Activated T-helper 1 cell treated with Interleukin-2 at 50 U/mL for 16 hours (primary cell): ENCODE data around the gene BLOC1S3.

ENCODE experiments used
- DNase-seq: peaks from one replicate; pipeline ENCODE4 v3.0.0-alpha.2; 2020; ENCODE audit warnings: low read depth

The BLOC1S3 gene

GRCh38 chr19:45178262-45179071, at the start of gene BLOC1S3:
Gene BLOC1S3 (plus strand): TSS chr19:45178784. CDS start chr19:45179297, 513 bp downstream.
- DNase-seq, result peak; percentile 99

DNA sequence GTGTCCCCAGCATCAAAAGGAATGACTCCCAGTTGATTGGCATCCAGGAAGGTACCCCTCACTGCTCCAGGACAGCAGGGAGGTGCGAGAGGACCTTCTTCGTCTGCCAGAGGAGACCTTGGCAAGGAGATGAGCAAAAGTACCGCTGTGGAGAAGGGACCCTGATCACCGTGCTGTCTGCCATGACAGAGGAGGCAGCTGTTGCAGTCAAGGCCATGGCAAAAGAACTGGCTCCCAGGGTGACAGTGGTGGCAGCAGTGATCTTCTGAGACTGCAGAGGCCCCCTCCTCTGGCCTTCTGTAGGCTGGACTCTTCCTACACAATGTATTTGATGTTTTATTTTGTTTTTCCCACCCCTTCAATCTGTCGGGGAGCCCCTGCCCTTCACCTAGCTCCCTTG, 49.8 kb upstream of the BLOC1S3 start:
- DNase-seq, result no peak

DNA sequence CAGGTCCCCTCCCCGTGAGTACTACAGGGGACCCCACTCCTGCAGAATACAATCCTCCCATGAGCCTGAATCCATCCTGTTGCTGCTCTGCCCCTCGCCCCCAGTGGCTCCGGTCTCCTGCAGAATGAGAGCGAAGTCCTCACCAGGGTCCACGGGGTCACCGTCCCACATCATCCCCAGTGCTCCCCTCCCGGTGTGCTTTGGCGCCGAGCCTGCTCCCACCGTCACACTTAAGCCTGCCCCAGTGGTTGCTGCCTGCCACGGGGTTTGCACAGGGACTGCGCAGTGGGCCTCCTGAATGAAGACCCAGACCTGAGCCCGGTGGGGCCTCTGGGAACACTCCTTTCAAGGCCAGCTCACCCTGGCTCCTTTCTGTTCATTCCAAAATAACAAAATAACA, 48.3 kb upstream of the BLOC1S3 start:
- no peak for DNase-seq

- DNase-seq, result no peak
Measured at GRCh38 chr19:45130888-45131615, 47.5 kb upstream of the BLOC1S3 start.

DNA sequence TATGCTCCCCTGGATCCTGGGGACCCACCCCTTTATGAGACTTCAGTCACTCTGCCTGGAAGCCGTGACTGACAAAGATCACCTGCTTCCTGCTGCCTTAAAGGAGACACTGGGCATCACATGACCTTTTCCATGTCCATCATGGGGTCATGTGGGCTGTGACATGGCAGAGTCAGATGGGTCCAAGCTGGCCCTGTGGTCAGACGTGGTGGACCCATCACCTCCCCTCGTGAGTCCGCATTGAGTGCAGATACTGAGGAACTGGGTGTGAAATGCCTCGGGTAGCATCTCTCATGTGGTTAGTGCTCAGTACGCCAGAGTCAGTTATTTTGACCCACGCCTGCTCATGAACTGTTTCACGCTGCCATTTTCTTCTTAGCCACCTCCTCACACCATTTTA, 44.9 kb upstream of the BLOC1S3 start:
- DNase-seq, result no peak

GRCh38 chr19:45135176-45135885, 43.3 kb upstream of the BLOC1S3 start:
- no peak for DNase-seq

DNA sequence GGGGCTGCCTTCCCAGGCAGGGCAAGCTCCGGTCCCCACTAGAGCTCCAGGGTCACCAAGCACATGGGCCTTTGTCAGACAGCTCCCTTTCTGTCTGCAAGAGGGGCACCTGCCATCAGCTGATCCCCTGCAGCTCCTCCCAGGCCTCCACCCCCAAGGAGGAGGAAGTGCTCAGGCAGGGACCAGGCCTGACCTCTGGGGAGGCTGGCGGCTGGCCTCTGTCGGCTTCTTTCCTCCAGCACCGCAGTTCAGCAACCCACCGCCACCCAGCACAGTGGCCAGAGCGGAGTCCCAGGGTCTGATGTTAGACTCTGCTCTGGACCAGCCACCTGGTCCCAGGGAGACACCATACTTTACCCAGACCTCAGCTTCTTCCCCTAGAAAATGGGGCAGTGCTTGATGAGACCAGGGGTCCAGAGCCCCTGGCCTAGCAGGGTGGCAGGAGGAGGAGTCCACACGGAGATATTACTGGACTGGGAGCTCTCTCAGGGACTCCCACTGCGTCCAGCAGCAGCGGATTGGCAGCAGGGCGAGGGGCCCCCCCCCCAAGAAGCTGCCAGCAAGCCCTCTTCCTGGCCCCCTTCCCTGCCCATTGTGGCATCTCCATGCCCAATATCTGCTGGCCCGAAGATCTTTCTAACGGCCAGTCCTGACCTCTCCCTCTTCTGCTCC, 41.9 kb upstream of the BLOC1S3 start:
- no peak for DNase-seq

- DNase-seq, result no peak
Measured at GRCh38 chr19:45137179-45137761, 41.3 kb upstream of the BLOC1S3 start.

GRCh38 chr19:45138303-45138751, 40.3 kb upstream of the BLOC1S3 start:
- DNase-seq, result no peak

DNA sequence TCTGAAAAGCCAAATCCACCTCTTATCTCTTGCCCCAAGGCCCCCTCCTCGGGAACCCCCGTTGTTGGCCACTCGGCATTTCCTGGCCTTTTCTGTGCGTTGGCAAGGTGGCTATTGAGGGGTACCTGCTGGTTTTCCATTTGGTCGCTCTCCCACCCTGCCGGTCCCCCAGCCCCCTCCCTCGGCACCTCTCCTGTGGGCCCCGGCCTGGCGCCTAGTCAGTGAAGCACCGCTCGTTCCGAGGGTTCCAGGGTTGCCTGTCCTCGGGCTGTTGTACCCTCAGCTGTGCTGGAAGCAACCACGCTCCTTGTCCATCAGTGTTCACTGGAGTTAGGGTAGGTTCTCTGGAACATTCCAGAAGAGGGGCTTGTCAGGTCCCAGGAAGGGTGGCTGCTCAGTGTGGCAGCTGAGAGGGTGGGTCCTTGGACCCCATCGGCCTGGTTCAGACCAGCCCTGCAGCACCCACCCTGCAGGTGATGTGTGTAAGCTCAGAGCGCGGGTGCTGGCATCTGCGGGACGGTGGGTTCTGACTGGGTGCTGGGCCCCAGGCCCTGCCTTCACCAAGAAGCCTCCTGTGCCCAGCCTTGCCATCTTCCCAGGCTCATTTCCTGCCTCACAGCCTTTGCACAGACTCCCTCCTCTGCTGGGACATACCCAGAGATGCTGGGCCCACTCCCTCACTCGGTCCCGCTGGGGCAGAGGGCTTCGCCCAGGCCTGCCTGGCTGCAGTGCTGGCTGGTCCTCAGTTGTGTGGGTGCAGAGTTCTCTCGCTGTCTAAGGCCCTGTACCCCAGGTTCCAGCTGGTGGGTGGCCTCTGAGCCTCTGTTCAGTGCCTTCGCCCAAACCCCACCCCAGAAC, 39.1 kb upstream of the BLOC1S3 start:
- no peak for DNase-seq

GRCh38 chr19:45140144-45140503, 38.5 kb upstream of the BLOC1S3 start:
- no peak for DNase-seq

- no peak for DNase-seq
Measured at GRCh38 chr19:45140533-45140932, 38.1 kb upstream of the BLOC1S3 start.

DNA sequence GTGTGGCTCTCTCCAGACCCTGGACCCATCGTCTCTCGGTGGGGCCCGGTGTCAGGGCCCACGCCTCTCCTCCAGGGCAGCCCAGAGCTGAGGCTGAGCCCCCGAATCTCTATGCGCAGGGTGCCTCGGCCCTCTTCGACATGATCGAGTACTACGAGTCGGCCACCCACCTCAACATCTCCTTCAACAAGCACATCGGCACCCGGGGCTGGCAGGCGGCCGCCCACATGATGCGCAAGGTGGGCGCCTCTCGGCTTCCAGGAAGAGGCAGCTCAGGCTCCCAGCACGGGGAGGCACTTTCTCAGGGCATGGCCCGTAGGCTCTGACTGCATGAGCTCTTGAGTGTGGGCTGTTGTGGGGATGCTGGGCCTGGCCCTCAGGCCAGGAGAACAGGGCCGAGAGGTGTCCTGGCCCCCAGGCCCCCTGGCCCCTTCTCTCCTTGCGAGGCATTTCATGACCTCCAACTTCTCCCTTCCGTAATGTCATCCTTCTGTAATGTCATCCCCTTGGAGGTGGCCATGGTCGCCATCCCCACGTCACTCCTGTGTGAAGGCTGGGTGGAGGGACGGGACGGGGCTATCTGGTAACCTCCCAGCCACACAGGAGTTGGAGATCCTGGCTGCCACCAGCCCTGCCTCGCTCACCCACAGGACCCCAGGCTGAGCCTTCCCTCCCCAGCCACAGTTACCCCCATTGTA, 37.2 kb upstream of the BLOC1S3 start:
- no peak for DNase-seq

DNA sequence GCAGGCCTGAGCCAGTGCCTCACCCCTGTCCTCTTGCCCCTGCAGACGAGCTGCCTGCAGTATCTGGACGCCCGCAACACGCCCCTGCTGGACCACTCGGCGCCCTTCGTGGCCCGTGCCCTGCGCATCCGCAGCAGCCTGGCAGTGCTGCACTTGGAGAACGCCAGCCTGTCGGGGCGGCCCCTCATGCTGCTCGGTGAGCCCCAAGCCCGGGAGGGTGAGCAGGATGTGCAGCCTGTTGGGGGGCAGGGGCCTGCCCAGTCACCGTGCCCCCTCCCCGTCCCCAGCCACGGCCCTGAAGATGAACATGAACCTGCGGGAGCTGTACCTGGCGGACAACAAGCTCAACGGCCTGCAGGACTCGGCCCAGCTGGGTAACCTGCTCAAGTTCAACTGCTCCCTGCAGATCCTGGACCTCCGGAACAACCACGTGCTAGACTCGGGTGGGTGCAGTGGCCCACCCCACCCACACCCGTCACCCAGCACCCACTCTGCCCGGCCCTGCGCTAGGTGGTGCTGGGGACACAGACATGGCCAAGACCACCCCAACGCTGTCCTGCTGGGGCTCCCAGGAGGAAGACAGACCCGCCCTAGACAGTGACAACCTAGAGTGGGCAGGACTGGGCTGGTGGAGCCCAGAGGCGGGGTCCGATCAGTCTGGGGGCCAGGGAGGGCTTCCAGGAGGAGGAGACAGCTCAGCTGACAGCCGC, 36.4 kb upstream of the BLOC1S3 start:
- DNase-seq, result no peak

- no peak for DNase-seq
Measured at GRCh38 chr19:45142726-45143110, 35.9 kb upstream of the BLOC1S3 start.

GRCh38 chr19:45144431-45145269, 33.9 kb upstream of the BLOC1S3 start:
- no peak for DNase-seq

- DNase-seq, result no peak
Measured at GRCh38 chr19:45145270-45146189, 33.1 kb upstream of the BLOC1S3 start.

- DNase-seq, result no peak
Measured at GRCh38 chr19:45146251-45146650, 32.3 kb upstream of the BLOC1S3 start.
